ENCODE measurements around the gene SLC16A13. TPM values are rescaled to one million over a fixed set of nuclear protein-coding genes. Genes with fewer than 3 reads are reported as not detected.

Gene SLC16A13
- total RNA-seq, 3 donors from 2014 or later = 5.7 to 7.0 (median 6.7) TPM

DNA sequence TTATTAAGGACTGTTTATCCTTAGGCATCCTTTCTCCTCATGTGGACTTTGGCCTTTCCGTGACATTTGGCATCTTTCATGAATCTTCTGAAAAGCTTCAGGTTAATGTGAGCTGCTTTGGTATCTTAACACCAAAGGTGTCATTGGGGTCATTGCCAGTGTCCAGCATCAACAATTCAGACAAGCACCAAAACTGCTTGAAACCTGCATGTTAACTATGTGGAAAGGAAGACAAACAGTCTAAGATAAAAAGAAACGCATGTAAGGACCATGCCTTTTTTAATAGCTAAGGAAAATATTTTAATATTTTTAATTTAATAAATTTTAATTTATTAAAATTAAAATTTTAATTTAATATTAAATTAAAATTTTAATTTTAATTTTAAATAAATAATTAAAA is 32.1 kb upstream of the SLC16A13 start:
- H3K36me3 Mint-ChIP-seq (ENCODE audit: insufficient read depth) = peaks cover 30% of the 10 kb centered on the region
- DNase-seq (no peak), ATAC-seq (no peak)
- H3K4me3 Mint-ChIP-seq = no peak overlapping the region
- no peaks in the 10 kb centered on the region for H3K27me3 Mint-ChIP-seq (ENCODE audit: low read depth)
- peaks cover 16% of the 10 kb centered on the region for H3K4me1 Mint-ChIP-seq (ENCODE audit: low read depth)
- no peaks in the 10 kb centered on the region for H3K9me3 Mint-ChIP-seq

DNA sequence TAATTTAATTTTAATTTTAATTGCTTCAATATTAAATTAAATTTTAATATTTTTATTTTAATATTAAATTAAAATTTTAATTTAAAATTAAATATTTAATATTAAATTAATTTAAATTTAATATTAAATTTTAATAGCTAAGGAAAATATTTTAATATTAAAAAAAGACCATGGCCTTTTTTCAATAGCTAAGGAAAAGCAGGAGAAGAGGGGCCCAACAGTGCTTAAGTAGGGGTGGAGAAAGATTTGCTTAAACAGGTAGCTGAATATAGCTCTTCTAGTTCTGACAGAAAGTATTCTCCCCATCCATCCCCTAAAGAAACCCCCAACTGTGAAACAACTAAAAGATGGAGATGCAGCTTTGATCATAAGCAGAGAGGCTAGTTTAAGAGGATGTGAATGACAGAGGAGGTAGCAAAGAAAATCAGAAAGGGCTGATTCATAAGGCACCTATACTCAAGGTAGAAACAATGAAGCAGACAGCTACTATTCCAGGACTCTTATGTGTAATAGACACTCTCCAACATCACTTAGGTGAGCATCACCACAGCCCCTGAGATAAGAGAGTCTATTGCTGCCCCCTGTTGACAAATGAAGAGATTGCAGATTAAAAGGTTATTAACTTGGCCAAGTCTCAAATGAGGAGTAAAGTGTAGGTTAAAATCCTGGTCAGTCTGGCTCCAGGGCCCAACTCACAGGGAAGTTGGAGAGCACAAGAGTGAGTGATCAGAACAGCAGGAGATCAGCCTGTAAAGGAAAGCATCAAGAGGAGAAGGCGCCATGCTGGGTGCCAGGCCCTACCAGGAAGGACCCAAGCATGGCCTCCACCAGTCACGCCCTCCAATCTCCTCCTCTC is 31.2 kb upstream of the SLC16A13 start:
- Mint-ChIP-seq H3K4me3 (no peak overlapping the region), H3K4me1 (ENCODE audit: low read depth) (peaks cover 22% of the 10 kb centered on the region), H3K36me3 (ENCODE audit: insufficient read depth) (peaks cover 30% of the 10 kb centered on the region), H3K9me3 (no peaks in the 10 kb centered on the region), H3K27me3 (ENCODE audit: low read depth) (no peaks in the 10 kb centered on the region)
- no peak for DNase-seq
- ATAC-seq = peak; percentile 89 to 91

DNA sequence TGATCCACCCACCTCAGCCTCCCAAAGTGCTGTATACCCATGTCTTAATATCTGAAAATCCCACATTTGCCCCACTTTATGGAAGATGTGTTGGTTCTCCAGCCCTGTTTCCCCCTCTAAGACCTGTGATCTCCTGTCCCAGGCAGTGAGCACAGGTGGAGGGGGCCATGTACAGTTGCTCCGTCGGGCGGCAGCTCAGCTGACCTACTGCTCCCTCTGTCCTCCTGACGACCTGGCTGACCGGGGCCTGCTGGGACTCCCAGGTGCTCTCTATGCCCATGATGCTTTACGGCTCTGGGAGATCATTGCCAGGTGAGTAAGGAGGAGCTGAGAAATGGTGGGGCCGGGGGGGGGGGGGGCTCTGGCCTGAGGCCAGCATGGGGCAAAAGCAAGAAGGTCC is 30.1 kb upstream of the SLC16A13 start:
- Mint-ChIP-seq H3K4me3 (no peak overlapping the region), H3K4me1 (ENCODE audit: low read depth) (peaks cover 33% of the 10 kb centered on the region), H3K36me3 (ENCODE audit: insufficient read depth) (peaks cover 22% of the 10 kb centered on the region), H3K9me3 (no peaks in the 10 kb centered on the region), H3K27me3 (ENCODE audit: low read depth) (no peaks in the 10 kb centered on the region)
- ATAC-seq (no peak), DNase-seq (no peak)

- ATAC-seq = no peak
- H3K36me3 Mint-ChIP-seq (ENCODE audit: insufficient read depth) = peaks cover 12% of the 10 kb centered on the region
- H3K4me1 Mint-ChIP-seq (ENCODE audit: low read depth) = peaks cover 44% of the 10 kb centered on the region
- H3K4me3 Mint-ChIP-seq = no peak overlapping the region
- no peak for DNase-seq
- no peaks in the 10 kb centered on the region for H3K27me3 Mint-ChIP-seq (ENCODE audit: low read depth)
- H3K9me3 Mint-ChIP-seq = no peaks in the 10 kb centered on the region
Observed at GRCh38 chr17:7007143-7007542, 28.7 kb upstream of the SLC16A13 start.

GRCh38 chr17:7010523-7010922 is 25.3 kb upstream of the SLC16A13 start:
- Mint-ChIP-seq H3K4me1 (ENCODE audit: low read depth) (peaks cover 45% of the 10 kb centered on the region), H3K36me3 (ENCODE audit: insufficient read depth) (peaks cover 13% of the 10 kb centered on the region), H3K27me3 (ENCODE audit: low read depth) (no peaks in the 10 kb centered on the region), H3K4me3 (peak overlapping the region; percentile 97), H3K9me3 (no peaks in the 10 kb centered on the region)
- no peak for ATAC-seq
- no peak for DNase-seq

DNA sequence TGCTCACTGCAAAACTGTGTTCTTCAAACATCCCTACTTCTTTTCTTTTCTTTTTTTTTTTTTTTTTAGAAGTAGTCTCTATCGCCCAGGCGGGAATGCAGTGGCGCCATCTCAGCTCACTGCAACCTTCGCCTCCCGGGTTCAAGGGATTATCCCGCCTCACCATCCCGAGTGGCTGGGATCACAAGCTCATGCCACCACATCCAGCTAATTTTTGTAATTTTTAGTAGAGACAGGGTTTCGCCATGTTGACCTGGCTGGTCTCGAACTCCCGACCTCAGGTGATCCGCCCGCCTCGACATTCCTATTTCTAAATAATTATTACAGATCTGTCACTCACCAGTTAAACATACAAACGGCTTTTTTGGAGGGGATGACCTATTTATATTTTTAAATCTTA is 24.4 kb upstream of the SLC16A13 start:
- peaks cover 54% of the 10 kb centered on the region for H3K4me1 Mint-ChIP-seq (ENCODE audit: low read depth)
- H3K9me3 Mint-ChIP-seq = no peaks in the 10 kb centered on the region
- DNase-seq (no peak), ATAC-seq (no peak)
- H3K4me3 Mint-ChIP-seq = peak overlapping the region; percentile 97
- peaks cover 13% of the 10 kb centered on the region for H3K36me3 Mint-ChIP-seq (ENCODE audit: insufficient read depth)
- no peaks in the 10 kb centered on the region for H3K27me3 Mint-ChIP-seq (ENCODE audit: low read depth)

DNA sequence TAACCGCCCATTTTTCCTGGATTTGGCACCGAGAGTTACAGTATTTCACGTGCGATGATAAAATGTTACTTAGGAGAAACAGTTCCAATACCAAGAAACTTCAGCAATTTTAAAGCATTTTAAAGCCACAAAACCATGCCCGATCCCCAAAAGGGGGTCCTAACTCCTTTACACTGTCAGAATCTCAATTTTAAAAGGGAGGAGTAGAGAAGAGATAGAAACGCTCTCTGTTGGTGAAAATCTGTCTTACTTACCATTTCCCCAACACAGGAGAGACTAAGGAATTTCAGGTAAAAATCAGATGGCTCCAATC is 23.9 kb upstream of the SLC16A13 start:
- Mint-ChIP-seq H3K4me3 (peak overlapping the region; percentile 97), H3K36me3 (ENCODE audit: insufficient read depth) (peaks cover 13% of the 10 kb centered on the region), H3K9me3 (no peaks in the 10 kb centered on the region), H3K27me3 (ENCODE audit: low read depth) (no peaks in the 10 kb centered on the region), H3K4me1 (ENCODE audit: low read depth) (peaks cover 57% of the 10 kb centered on the region)
- ATAC-seq = no peak
- DNase-seq = no peak

DNA sequence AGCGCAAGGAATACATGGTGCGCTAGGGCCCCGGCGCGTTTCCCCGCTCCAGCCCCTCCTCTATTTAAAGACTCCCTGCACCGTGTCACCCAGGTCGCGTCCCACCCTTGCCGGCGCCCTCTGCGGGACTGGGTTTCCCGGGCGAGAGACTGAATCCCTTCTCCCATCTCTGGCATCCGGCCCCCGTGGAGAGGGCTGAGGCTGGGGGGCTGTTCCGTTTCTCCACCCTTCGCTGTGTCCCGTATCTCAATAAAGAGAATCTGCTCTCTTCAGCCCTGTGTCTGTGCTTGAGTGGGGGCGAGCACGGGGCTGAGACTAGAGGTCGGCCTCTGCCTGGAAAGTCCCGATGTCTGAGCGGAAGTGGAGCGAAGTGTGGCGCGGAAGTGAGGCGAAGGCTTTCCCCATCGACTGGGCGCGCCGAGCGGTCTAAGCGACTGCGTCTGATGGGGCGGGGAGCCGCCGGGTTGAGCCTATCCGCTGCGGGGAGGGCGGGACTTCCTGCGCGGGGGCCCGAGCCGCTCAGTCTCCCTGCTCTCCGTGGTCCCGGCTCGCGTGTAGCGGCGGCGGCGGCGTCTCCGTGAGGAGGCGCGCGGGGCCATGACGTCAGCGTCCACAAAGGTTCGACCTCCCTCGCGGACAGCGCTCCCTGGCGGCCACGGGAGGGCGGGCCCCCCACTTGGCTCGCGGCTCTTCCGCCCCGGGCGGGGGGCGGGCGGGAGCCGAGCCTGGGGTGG is 21.4 kb upstream of the SLC16A13 start:
- Mint-ChIP-seq H3K36me3 (ENCODE audit: insufficient read depth) (peaks cover 13% of the 10 kb centered on the region), H3K9me3 (no peaks in the 10 kb centered on the region), H3K4me3 (peak overlapping the region; percentile 97), H3K4me1 (ENCODE audit: low read depth) (peaks cover 57% of the 10 kb centered on the region), H3K27me3 (ENCODE audit: low read depth) (no peaks in the 10 kb centered on the region)
- DNase-seq (peak; percentile 97), ATAC-seq (peak; percentile 84 to 88)

GRCh38 chr17:7014995-7015958 is 20.5 kb upstream of the SLC16A13 start:
- Mint-ChIP-seq H3K4me3 (peak overlapping the region; percentile 84), H3K27me3 (ENCODE audit: low read depth) (no peaks in the 10 kb centered on the region), H3K36me3 (ENCODE audit: insufficient read depth) (peaks cover 13% of the 10 kb centered on the region), H3K4me1 (ENCODE audit: low read depth) (peaks cover 49% of the 10 kb centered on the region), H3K9me3 (no peaks in the 10 kb centered on the region)
- peak; percentile 70 for DNase-seq
- ATAC-seq = peak; percentile 41 to 44

DNA sequence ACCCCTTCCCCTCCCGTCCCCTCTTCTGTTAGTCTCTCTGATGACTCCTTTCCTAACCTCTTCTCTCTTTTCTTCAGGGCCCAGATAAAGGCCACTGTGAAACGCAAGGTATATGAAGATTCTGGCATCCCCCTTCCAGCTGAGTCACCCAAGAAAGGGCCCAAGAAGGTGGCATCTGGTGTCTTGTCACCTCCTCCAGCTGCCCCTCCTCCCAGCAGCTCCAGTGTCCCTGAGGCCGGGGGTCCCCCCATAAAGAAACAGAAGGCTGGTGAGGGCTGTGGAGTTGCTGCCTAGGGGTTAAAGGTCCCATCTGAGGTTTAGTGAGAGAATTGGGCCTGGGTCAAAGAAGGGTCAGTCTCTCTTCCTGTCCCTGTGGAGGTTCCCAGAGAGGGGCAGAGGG is 19.4 kb upstream of the SLC16A13 start:
- peak overlapping the region; percentile 84 for H3K4me3 Mint-ChIP-seq
- no peaks in the 10 kb centered on the region for H3K27me3 Mint-ChIP-seq (ENCODE audit: low read depth)
- H3K4me1 Mint-ChIP-seq (ENCODE audit: low read depth) = peaks cover 42% of the 10 kb centered on the region

DNA sequence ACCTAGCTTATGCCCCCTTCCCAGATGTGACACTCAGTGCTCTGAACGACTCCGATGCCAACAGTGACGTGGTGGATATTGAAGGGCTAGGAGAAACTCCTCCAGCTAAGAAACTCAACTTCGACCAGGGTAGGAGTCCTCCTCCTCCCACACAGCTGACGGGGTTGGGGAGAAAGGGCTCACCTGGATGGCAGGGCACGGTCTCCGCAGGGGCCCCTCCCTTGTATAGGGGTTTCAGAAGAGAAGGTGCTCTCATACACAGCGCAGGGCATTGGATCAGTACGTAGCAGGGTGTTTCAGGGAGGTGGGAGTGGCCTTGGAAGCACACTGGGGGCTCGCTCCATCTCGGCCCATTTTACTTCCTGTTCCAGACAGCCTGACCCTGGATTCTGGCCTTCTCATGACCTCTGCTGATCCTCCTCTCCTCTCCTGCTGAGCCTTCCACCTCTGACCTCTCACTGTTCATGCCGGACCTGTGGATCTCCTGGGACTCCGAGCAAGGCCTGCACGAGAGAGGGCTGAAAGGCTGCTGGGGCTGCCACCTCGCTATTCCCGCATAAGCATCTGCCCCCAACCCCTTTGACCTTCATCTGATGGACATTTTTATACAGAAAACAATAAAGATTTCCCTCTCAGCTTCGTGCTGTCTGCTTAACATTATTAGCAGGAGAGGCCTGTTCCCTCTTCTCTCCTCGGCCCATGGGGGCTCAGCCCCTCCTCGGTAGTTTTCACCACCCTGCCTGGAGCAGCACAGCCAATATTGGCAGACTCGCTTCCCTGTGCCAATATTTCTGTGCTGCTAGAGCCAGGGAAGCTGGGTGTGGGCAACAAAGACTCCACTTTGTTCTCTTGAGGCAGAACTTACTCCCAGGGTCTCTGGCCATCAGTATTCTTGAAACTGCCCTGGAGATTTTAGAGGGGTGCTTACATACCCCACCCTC is 18.7 kb upstream of the SLC16A13 start:
- Mint-ChIP-seq H3K4me3 (peak overlapping the region; percentile 29), H3K27me3 (ENCODE audit: low read depth) (no peaks in the 10 kb centered on the region), H3K4me1 (ENCODE audit: low read depth) (peaks cover 42% of the 10 kb centered on the region), H3K9me3 (no peaks in the 10 kb centered on the region), H3K36me3 (ENCODE audit: insufficient read depth) (peaks cover 13% of the 10 kb centered on the region)
- no peak for ATAC-seq
- no peak for DNase-seq

More for the DNA sequence above, 19.4 kb upstream of the SLC16A13 start:
- ATAC-seq (no peak), DNase-seq (no peak)
- Mint-ChIP-seq H3K9me3 (no peaks in the 10 kb centered on the region), H3K36me3 (ENCODE audit: insufficient read depth) (peaks cover 13% of the 10 kb centered on the region)

- Mint-ChIP-seq H3K9me3 (no peaks in the 10 kb centered on the region), H3K27me3 (ENCODE audit: low read depth) (no peaks in the 10 kb centered on the region), H3K36me3 (ENCODE audit: insufficient read depth) (peaks cover 13% of the 10 kb centered on the region), H3K4me1 (ENCODE audit: low read depth) (peaks cover 46% of the 10 kb centered on the region), H3K4me3 (no peak overlapping the region)
- DNase-seq = no peak
- ATAC-seq = no peak
Observed at GRCh38 chr17:7017827-7018200, 18.0 kb upstream of the SLC16A13 start.

GRCh38 chr17:7018331-7018964 is 17.4 kb upstream of the SLC16A13 start:
- no peaks in the 10 kb centered on the region for H3K9me3 Mint-ChIP-seq
- H3K4me1 Mint-ChIP-seq (ENCODE audit: low read depth) = peaks cover 52% of the 10 kb centered on the region
- DNase-seq (no peak), ATAC-seq (no peak)
- H3K36me3 Mint-ChIP-seq (ENCODE audit: insufficient read depth) = peaks cover 12% of the 10 kb centered on the region
- no peak overlapping the region for H3K4me3 Mint-ChIP-seq
- H3K27me3 Mint-ChIP-seq (ENCODE audit: low read depth) = no peaks in the 10 kb centered on the region

Data from activated T-cell treated with anti-CD3 and anti-CD28 coated beads, Interleukin-2, amount 50 U/mL, for 4 hours (primary cell).